ENCODE data around the gene ATP9A.
"Not testable (repeated sequence)": the region's sequence is repeated elsewhere in the genome, so short reads cannot be mapped to it uniquely, and the experiment has no call there.

ATP9A gene, protein sequence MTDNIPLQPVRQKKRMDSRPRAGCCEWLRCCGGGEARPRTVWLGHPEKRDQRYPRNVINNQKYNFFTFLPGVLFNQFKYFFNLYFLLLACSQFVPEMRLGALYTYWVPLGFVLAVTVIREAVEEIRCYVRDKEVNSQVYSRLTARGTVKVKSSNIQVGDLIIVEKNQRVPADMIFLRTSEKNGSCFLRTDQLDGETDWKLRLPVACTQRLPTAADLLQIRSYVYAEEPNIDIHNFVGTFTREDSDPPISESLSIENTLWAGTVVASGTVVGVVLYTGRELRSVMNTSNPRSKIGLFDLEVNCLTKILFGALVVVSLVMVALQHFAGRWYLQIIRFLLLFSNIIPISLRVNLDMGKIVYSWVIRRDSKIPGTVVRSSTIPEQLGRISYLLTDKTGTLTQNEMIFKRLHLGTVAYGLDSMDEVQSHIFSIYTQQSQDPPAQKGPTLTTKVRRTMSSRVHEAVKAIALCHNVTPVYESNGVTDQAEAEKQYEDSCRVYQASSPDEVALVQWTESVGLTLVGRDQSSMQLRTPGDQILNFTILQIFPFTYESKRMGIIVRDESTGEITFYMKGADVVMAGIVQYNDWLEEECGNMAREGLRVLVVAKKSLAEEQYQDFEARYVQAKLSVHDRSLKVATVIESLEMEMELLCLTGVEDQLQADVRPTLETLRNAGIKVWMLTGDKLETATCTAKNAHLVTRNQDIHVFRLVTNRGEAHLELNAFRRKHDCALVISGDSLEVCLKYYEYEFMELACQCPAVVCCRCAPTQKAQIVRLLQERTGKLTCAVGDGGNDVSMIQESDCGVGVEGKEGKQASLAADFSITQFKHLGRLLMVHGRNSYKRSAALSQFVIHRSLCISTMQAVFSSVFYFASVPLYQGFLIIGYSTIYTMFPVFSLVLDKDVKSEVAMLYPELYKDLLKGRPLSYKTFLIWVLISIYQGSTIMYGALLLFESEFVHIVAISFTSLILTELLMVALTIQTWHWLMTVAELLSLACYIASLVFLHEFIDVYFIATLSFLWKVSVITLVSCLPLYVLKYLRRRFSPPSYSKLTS

DNA sequence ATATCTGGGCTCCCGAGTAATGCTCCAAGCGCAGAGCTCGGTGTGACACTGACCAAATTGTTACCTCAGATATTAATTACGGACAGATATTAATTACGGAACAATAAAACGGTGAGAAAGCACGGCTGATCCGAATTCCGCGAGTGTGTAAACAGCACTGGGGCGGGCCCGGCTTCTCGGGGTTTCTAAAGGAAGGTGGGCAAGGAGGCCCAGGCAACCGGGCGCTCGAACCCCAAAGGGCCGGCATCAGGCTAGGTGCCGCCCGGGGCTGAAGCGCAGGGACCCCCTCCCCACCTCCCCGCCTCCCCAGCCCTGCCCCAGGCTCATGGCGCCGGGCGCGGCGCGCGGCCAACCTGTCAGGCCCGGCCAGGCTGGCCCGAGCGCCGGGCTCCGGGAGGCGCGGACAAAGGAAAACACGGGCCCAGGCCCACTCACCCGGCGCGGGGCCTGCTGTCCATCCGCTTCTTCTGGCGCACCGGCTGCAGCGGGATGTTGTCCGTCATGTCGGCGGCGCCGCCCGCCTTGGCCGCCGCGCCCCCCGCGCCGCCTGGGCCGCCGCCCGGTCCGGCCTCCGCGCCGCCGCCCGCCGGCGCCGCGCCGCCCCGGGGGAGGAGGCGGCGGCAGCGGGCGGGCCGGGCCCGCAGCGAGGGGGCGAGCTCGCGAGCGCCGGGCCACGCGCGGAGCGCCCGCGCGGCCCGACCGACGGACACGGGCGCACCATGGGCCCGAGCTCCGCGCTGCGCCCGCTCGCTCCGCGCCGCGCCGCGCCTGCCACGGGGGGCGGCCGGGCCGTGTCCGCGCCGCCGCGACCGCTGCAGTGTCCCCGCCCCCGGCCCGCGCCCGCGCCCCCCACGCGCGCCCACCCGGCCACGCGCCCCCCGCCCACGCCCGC, at the start of gene ATP9A:
ATP9A (minus strand) TSS at position 524 of the 892 bp plus-strand sequence; CDS start at position 503, 21 bp downstream.
- no peak for DNase-seq (ENCODE audit: low read depth)

DNA sequence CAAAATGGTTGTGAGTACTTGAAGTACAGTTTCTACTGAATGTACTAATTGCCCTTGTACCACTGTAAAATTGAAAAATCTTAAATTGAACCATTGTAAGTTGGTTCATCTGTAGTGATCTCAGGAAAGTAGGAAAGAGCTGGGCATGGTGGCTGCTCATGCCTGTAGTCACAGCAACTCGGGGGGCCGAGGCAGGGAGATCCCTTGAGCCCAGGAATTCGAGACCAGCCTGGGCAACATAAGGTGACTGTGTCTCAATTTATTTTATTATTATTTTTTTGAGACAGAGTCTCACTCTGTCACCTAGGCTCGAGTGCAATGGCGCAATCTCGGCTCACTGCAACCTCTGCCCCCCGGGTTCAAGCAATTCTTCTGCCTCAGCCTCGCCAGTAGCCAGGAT, 48.7 kb upstream of the ATP9A start:
- DNase-seq (ENCODE audit: low read depth): not testable (repeated sequence)

DNA sequence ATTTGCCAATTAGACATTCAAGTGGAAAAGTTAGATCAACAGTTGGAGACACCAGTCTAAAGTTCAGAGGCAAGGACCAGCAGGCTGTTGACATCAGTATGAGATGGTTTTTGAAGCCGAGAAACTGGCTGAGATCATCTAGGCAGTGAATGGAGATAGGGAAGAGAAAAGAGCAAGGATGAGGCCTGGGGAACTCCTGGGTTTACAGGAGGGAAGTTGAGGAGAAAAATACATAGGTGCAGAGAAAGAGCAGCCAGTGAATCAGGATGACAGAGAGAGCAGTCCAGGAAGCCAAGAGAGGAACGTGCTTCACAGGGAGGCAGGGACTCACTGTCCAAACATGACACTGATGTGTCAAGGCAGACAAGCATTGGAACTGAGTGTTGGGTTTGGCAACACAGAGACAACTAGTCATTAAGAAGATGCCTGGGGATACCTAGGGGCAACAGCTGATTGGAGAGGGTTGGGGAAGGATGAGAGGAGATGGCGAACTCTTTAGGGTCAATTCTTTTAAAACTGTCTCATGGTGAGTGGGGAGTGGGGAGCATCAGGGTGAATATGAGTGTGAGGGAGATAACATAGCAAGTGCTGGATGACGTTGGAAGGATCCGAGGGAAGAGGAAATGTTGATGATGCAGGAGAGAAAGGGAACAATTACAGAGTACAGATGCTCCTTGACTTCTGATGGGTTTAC, 47.3 kb upstream of the ATP9A start:
- DNase-seq (ENCODE audit: low read depth): no peak

DNA sequence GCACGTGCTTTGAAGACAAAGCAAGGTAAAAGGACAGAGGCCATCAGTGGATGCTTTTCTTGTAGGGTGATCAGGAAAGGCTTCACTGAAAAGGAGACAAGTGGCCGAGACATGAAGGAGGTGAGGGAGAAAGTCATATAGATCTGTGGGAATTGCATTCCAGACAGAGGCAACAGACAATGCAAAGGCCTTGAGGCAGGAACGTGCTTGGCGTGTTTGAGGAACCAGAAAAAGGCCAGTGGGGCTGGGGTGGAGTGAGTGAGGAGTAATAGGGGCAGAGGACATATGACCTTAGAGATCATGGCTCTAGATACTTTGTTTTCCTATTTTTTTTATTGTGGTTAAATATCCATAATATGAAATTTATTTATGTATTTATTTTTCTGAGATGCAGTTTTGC, 44.7 kb upstream of the ATP9A start:
- no peak for DNase-seq (ENCODE audit: low read depth)

DNA sequence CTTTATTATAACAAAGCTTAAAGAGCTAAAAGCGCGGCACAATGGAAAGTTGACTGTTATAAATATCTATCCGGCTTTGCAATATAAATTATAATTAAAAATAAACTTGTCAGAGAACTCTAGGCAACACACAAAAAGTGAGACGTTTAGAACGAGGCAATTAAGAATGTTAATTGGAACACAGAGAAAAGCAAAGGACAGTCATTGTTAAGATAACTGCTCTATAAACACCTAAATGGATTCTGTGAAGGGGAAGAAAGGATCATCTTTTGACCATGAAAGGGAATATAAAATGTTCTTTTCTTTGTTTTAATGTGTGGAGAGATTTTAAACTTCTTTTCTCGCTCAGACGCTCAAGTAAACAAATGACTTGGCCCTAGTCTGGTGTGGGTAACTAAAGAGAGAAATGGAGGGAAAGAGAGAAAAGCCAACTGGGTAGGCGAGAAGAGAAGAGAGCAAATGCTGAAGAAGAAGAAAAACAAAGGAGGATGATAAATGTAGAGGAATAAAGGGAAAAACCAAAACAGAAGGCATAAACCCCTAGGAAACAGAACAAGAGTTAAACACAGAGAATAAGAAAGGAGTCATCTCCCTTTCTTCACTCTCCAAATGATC, 43.4 kb upstream of the ATP9A start:
- no peak for DNase-seq (ENCODE audit: low read depth)

DNA sequence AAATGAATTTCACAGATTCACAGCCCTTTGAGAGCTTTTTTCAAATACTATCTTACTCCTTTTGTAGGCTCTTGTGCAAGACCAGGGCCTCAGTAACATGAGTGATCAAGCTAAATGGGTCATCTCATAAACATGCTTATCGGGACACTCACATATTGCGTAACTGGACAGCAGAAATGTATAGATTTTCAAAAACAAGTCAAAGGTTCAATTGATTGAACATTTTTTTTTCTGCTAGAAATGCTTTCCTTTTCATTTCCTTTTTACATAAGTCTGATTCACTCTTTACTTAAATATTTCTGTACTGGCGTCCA, 42.8 kb upstream of the ATP9A start:
- no peak for DNase-seq (ENCODE audit: low read depth)

DNA sequence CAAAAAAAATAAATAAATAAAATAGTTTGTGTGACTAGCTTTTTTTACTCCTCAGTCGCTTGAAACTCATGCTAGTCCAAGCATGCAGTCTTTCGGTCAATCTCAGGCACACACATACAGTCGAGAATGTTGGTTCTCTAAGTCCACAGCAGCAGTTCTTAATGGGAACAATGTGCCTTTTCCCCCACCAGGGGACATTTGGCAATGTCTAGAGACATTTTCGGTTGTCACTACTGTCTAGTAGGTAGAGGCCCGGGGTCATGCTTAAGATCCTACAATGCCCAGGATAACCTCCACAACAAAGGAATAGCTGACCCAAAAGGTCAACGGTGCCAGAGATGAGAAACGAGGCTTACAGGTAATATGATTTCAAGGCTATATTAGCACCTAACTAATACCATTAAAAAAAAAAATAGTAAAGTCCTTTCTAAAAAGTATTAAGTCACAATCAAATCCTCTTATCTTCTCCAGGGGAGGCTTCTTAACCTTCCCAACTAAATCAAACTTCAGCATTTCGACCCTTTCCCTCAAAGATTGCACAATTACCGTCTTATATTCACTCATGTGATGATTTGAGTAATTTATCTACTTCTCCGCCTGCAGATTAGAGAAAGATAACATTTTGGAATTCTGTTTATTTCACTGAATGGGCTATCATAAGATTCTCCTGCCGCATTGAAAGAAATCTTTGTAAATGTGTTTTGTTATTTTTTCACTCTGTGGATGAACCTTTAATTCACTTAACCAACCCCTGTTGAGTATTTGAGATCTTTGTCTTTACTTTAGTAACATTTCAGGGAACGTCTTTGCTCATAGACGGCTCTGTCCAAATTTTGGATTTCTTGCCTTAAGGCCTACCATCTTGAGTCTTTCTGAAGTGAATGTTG, 42.2 kb upstream of the ATP9A start:
- no peak for DNase-seq (ENCODE audit: low read depth)

DNA sequence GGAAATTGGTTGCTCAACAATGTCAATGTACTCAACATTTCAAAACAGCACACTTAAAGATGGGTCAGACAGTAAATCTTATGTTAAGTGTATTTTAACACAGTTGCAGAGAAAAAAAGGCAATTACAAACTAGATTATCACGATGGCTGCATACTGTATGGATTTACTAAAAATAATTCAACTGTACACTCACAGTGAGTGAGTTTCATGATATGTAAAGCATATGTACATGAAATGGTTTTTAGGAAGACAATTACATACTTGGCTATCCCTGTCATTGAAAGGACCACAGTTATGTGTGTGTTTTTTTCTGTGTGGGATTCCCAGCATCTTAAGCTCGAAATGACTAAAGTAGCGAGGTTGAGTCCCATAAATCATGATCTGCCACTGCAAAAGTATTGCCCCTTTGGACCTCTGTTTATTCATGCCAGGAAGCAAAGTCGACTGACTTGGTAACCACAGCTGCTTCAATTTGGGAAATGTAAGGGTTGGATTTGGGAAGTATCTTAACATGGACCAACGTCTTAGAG, 39.6 kb upstream of the ATP9A start:
- DNase-seq (ENCODE audit: low read depth): no peak

DNA sequence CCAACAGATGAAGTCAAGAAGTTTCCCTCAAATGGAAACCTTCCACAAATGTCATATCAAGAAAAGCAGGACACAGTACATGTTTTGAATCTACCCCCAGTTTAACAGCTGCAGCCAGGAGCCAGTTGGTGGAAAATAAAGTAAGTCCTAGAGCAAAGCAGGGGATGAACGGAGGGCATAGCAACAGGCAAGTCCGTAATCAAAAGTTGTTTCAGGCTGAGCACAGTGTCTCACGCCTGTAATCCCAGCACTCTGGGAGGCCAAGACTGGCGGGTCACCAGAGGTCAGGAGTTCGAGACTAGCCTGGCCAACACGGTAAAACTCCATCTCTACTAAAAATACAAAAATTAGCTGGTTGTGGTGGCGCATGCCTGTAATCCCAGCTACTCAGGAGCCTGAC, 36.6 kb upstream of the ATP9A start:
- no peak for DNase-seq (ENCODE audit: low read depth)

GRCh38 chr20:51803148-51803854, 35.1 kb upstream of the ATP9A start:
- no peak for DNase-seq (ENCODE audit: low read depth)

GRCh38 chr20:51802170-51802751, 34.1 kb upstream of the ATP9A start, which contains the start of gene SALL4:
Gene SALL4, minus strand, starts transcription at chr20:51802521. Its CDS starts 113 bp downstream, at chr20:51802408.
- no peak for DNase-seq (ENCODE audit: low read depth)

DNA sequence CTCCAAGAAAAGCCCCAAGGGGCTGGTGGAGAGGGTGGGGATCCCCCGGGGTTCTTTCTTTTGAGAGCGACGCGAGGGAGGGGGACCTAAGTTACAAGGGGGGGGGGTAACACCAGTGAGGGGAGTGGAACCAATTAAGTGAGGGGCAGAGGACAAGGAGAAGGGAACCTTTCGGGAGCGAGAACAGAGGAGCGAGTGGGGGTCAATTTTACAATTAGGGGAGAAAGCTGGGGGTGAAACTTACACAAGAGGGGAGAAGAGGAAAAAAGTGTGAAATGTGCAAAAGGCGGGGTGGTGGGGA, 33.6 kb upstream of the ATP9A start:
- no peak for DNase-seq (ENCODE audit: low read depth)

DNA sequence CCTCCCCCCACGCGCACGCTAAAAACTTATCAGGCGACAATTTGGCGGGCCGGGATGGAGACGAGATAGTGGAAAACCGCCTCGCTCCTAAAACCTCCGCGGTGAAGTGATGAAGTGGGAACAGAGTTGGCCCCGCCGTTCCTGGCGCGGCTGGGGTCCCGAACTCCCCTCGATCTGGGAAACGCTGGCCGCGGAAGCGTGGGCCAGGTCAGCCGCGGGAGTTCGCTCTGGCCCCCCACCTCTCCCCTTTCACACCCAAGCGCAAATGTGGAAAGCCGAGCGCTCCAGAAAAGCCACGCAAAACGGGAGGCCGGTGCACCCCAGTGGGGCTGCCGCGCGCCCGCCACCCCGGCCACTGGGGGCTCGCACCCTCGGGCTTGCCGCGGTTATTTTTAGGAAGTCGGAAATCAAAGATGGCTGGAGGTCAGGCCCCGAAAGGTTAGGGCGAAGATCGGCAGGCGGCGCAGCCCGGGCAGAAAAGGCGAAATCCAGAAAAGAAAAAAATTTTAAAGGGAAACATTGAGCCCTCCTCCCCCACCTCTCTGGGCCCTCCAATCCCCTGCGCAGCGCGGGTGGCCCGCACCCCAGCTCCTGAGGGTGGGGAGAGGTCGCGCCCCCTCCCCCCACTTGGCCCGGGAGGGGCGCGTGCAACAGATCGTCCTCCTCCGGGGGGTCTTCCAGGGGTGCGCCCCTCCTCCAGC, 33.1 kb upstream of the ATP9A start:
- no peak for DNase-seq (ENCODE audit: low read depth)

- no peak for DNase-seq (ENCODE audit: low read depth)
These were observed 32.6 kb upstream of the ATP9A start for GRCh38 chr20:51800872-51801121.

- DNase-seq (ENCODE audit: low read depth): no peak
These were observed 32.1 kb upstream of the ATP9A start for GRCh38 chr20:51800060-51800871.

- DNase-seq (ENCODE audit: low read depth): no peak
These were observed 31.2 kb upstream of the ATP9A start for GRCh38 chr20:51799401-51799860.

- no peak for DNase-seq (ENCODE audit: low read depth)
These were observed 29.3 kb upstream of the ATP9A start for GRCh38 chr20:51797357-51798025.

All from GM04504 (cell line).